Globus pallidus (tissue), 1 donor: ENCODE measurements around the gene OR2T4.

ENCODE experiments used
- DNase-seq: peaks from one replicate; pipeline ENCODE4 v3.0.0-alpha.2; 2015; ENCODE audit warnings: low spot score

Gene OR2T4, protein sequence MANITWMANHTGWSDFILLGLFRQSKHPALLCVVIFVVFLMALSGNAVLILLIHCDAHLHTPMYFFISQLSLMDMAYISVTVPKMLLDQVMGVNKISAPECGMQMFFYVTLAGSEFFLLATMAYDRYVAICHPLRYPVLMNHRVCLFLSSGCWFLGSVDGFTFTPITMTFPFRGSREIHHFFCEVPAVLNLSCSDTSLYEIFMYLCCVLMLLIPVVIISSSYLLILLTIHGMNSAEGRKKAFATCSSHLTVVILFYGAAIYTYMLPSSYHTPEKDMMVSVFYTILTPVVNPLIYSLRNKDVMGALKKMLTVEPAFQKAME

GRCh38 chr1:248361121-248361715, at the start of gene OR2T4:
Gene OR2T4, plus strand, starts transcription at chr1:248361665. Its CDS starts 0 bp downstream, at chr1:248361665.
- peak; percentile 85 for DNase-seq

DNA sequence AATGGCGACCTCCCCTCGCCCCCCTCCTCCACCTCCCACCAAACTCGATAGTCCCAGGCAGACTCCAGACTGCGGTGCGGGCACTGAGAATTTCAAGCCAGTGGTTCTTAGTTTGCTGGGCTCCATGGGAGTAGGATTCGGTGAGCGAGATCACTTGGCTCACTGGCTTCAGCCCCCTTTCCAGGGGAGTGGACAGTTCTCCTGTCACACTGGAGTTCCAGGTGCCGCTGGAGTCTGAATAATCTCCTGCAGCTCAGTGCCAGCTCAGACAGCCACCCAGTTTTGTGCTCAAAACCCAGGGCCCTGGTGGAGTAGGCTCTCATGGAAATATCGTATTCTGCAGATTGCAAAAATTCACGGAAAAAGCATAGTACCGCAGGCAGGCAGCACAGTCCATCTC, 44.7 kb upstream of the OR2T4 start:
- DNase-seq: no peak

- DNase-seq: no peak
These were observed 37.0 kb upstream of the OR2T4 start, which contains the start of gene OR2M7 for GRCh38 chr1:248324468-248324867. Gene OR2M7, minus strand, starts transcription at chr1:248324568. Its CDS starts 0 bp downstream, at chr1:248324568.

DNA sequence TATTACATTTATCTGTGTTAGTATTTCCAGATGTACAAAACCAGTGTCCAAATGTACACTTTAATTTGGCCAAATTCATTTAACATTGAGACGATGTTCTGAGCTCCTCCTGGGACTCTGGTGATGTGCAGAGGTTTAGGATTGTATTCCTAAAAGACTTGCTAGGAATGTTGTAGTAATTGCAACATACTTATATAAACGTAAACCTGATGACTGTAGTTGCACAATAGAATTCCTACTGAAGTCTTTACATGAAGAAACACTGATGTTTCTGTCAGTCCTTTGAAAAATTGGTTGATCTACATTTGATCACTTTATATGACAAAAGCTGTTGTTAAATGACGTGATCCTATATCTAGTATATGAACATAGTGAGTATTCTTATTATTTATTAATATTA, 18.0 kb upstream of the OR2T4 start:
- no peak for DNase-seq

- DNase-seq: no peak
These were observed 13.0 kb upstream of the OR2T4 start, which contains the start of gene OR14C36 for GRCh38 chr1:248348475-248348874. Gene OR14C36, plus strand, starts transcription at chr1:248348775. Its CDS starts 0 bp downstream, at chr1:248348775.

GRCh38 chr1:248359415-248359814, 2.0 kb upstream of the OR2T4 start:
- peak; percentile 54 for DNase-seq

DNA sequence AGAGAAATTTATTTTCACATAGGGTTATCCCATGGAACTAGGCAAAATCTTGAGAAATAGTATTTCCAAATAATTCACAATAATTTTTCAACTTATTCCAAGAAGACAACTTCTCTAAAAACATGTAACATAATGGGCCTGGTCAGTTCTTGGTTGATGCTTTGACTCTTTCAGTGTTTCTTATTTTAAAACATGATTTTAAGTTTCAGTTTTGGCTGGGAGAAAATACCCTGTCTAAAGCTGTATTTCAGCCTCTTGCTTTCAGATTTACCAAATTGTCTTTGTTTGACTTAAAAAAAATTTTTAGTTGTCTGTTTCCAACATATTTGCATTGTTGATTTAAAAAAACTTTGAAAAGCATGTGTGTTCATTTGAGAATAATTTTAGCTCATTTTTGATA, 5.1 kb downstream of the OR2T4 start:
- no peak for DNase-seq

DNA sequence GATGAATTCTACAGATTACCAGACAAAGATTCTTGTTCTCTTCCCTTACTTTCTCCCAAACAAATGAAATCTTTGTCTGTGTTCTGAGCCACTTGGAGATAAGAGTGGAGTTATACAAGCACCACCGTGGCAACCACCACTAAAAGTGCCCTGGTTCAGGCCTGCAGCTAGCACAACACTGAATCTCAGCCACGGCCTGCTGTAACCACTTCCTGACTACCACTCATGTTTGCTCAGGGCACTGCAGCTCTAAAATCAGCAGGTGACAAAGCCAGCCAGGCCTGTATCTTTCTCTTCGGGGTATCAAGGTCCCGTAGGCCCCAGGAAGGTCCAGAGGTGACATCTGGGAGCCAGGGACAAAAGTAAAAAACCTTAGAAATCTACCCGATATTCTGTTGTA, 10.9 kb downstream of the OR2T4 start:
- DNase-seq: no peak

DNA sequence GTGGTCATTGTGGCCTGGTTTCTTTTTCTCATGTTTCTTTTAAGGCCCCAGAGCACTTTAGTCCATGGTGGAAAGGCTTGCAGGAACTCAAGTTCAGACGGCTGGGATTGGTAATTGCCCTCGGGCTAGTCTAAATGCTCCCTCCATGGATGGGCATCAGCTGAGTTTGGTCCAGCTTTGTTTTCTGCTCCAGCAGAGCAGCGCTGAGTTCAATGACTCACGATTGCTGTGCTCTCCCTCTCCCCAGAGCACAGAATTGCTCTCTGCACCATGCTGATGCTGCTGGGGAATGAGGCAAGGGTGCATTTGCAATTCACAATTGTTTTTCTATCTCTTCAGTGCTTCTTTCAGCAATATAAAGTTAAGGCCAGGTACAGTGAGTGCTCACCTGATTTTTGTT, 12.3 kb downstream of the OR2T4 start:
- DNase-seq: no peak

DNA sequence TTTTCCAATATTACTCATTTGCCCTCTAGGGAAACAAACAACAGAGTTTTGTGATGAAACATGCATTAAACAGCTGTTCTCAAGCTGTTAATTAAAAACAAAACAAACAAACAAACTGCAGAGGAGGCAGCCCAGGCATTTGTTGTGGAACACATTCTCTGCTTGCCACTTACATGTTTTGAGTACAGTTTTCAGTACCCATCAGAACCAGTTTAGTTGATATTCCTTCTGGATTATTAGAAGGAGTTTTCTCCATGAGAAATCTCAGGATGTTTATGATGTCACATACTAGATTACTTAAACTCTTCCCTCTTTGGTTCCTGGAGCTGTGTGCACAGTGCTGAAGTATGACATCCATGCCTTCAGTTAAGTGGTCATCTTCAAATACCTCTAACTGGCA, 14.0 kb downstream of the OR2T4 start, which contains the start of gene OR2T6:
OR2T6 (plus strand) TSS at position 301 of the 400 bp plus-strand sequence. CDS start 11,863 bp downstream, outside the sequence.
- DNase-seq: no peak

DNA sequence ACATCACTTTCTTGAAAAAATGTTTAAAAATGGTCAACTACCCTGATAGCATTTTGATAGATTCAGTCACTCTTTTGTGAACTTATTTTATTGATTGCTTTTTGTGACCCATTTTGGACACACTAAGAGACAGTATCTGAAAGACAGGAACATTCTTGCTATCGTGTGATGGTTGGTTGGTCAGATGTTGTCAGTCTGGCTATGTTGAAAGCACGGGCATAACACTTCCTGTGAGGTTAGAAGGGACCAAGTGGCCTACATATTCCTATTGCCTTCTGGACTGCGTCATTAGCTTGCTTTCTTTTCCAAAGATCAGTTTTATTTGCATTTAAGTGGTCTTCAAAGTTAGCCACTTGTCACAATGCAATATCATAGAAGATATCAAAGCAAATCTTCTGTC, 15.5 kb downstream of the OR2T4 start:
- no peak for DNase-seq

DNA sequence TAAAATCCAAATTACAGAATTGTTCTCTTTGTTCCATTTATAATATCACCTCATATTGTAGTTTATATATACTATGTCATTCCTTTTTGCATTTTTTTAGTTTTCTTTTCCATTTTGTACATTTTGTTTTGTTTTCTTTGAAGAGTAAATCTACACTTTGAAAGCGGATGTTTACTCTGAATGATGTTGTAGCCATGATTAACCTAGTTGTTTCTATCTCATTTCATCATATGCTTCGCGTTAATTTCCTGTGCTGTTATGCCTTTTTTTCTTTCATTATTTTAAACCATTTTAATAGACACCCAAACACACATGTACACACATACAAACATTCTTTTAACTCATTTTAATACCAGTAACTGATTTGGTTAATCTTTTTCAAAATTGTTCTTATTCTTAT, 19.4 kb downstream of the OR2T4 start:
- DNase-seq: no peak

GRCh38 chr1:248388426-248388825, 27.0 kb downstream of the OR2T4 start:
- DNase-seq: no peak

- peak; percentile 33 for DNase-seq
These were observed 31.6 kb downstream of the OR2T4 start for GRCh38 chr1:248393050-248393449.

DNA sequence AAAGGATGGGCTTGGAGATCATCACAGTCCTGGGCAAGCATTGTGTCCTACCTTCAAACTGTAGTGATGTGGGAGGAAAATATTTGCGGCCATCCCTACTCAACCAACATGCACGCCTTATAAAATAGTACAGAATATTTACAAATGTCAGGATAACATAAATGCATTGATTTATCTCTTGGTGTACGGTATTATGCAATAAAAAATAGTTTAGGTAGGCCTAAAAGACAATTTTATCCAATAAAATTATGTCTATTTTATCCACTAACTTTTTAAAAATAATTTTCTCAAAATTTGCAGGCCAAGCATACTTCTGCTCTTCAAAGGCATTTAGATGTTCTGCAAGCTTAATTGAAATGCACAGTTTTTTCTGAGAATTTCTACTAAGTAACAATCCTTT, 41.3 kb downstream of the OR2T4 start, which contains the start of gene OR2T1:
OR2T1 (plus strand) TSS at position 301 of the 400 bp plus-strand sequence. CDS start 3,100 bp downstream, outside the sequence.
- DNase-seq: no peak

DNA sequence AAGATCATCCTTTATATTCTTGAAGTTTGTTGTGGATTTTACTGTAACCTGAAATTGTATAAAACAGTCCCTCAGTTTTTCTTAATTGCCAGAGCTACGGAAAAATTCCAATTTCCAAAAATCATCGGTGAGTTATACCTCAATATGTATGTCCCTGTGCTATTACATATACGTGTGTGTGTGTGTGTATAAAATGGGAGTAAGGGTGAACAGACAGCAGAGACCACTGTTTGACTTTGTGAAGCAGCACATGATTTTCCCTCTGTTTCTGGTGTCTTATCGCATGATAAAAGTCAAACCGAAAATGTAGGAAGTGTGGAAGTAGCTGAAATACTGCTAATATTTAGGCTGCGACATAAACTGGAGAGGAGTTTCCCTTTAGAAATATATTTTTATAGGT, 42.6 kb downstream of the OR2T4 start:
- no peak for DNase-seq

- DNase-seq: no peak
These were observed 45.5 kb downstream of the OR2T4 start for GRCh38 chr1:248406721-248407692.
